ENCODE measurements around the gene LYPD4. TPM values are rescaled to one million over a fixed set of nuclear protein-coding genes. Genes with fewer than 3 reads are reported as not detected.

Gene LYPD4
- total RNA-seq, 1 experiment from 2014 or later, result not detected

GRCh38 chr19:41811036-41811435, 33.4 kb downstream of the LYPD4 start:
- Histone ChIP-seq H2AFZ (ENCODE audit: low read length) (no peak overlapping the region), H3K9ac (ENCODE audit: low read length) (no peak overlapping the region), H3F3A (ENCODE audit: low read length, unreplicated experiment) (no peaks in the 10 kb centered on the region), H3K27me3 (ENCODE audit: low read length) (no peaks in the 10 kb centered on the region), H3K9me3 (ENCODE audit: low read length) (no peaks in the 10 kb centered on the region), H3K4me3 (ENCODE audit: low read length) (no peak overlapping the region), H3K9me2 (replicated peaks; ENCODE audit: low read length) (no peaks in the 10 kb centered on the region), H3K27ac (ENCODE audit: low read length) (no peak overlapping the region), H4K20me1 (ENCODE audit: low read length) (no peaks in the 10 kb centered on the region), H3K4me2 (ENCODE audit: low read length) (no peak overlapping the region), H3K79me2 (ENCODE audit: low read length) (no peaks in the 10 kb centered on the region), H3K36me3 (ENCODE audit: low read depth, low read length) (no peaks in the 10 kb centered on the region), H3K4me1 (ENCODE audit: insufficient read depth, low read length) (no peaks in the 10 kb centered on the region)
- ChIA-PET POLR2A (ENCODE audit: unreplicated experiment) (no interaction called here), CTCF (no interaction called here)
- no TSS peak for BruUV-seq (replicated peaks)
- no peak for DNase-seq
- intact Hi-C loops (cut with micrococcal nuclease), result no loop called here
- no peak for TF ChIP-seq EZH2 (IDR thresholded peaks at IDR 0.05; ENCODE audit: low read length, unreplicated experiment)
- no peak for ATAC-seq

- H3K27ac ChIP-seq (ENCODE audit: low read length), result no peak overlapping the region
- no TSS peak for BruUV-seq (replicated peaks)
- H3K9me3 ChIP-seq (ENCODE audit: low read length), result no peaks in the 10 kb centered on the region
- no peaks in the 10 kb centered on the region for H3F3A ChIP-seq (ENCODE audit: low read length, unreplicated experiment)
- intact Hi-C loops (cut with micrococcal nuclease), result no loop called here
- H3K4me3 ChIP-seq (ENCODE audit: low read length), result no peak overlapping the region
- H3K36me3 ChIP-seq (ENCODE audit: low read depth, low read length), result no peaks in the 10 kb centered on the region
- H3K9ac ChIP-seq (ENCODE audit: low read length), result no peak overlapping the region
- no peak for TF ChIP-seq CTCF (conservative IDR thresholded peaks at IDR 0.05; ENCODE audit: low read depth, low read length)
- TF ChIP-seq EZH2 (IDR thresholded peaks at IDR 0.05; ENCODE audit: low read length, unreplicated experiment), result no peak
- TF ChIP-seq EZH2phosphoT487 (IDR thresholded peaks at IDR 0.05; ENCODE audit: borderline replicate concordance, low read length), result no peak
- no peaks in the 10 kb centered on the region for H3K9me2 ChIP-seq (replicated peaks; ENCODE audit: low read length)
- H3K79me2 ChIP-seq (ENCODE audit: low read length), result no peaks in the 10 kb centered on the region
- H4K20me1 ChIP-seq (ENCODE audit: low read length), result no peaks in the 10 kb centered on the region
- no peaks in the 10 kb centered on the region for H3K27me3 ChIP-seq (ENCODE audit: low read length)
- ATAC-seq (no peak), DNase-seq (no peak)
- POLR2A ChIA-PET (ENCODE audit: unreplicated experiment), result no interaction called here
- CTCF ChIA-PET, result no interaction called here
- H2AFZ ChIP-seq (ENCODE audit: low read length), result no peak overlapping the region
- no peak overlapping the region for H3K4me2 ChIP-seq (ENCODE audit: low read length)
- no peaks in the 10 kb centered on the region for H3K4me1 ChIP-seq (ENCODE audit: insufficient read depth, low read length)
Measured at GRCh38 chr19:41810301-41810700, 34.2 kb downstream of the LYPD4 start.

- ChIA-PET POLR2A (ENCODE audit: unreplicated experiment) (no interaction called here), CTCF (no interaction called here)
- no peak overlapping the region for H3K9ac ChIP-seq (ENCODE audit: low read length)
- TF ChIP-seq CTCF (conservative IDR thresholded peaks at IDR 0.05; ENCODE audit: low read depth, low read length) (no peak), EZH2 (IDR thresholded peaks at IDR 0.05; ENCODE audit: low read length, unreplicated experiment) (no peak), EZH2phosphoT487 (IDR thresholded peaks at IDR 0.05; ENCODE audit: borderline replicate concordance, low read length) (no peak)
- H3K27ac ChIP-seq (ENCODE audit: low read length), result no peak overlapping the region
- no peaks in the 10 kb centered on the region for H3F3A ChIP-seq (ENCODE audit: low read length, unreplicated experiment)
- H3K4me1 ChIP-seq (ENCODE audit: insufficient read depth, low read length), result no peaks in the 10 kb centered on the region
- no peaks in the 10 kb centered on the region for H3K9me2 ChIP-seq (replicated peaks; ENCODE audit: low read length)
- ATAC-seq (no peak), DNase-seq (no peak)
- H3K4me3 ChIP-seq (ENCODE audit: low read length), result no peak overlapping the region
- no peaks in the 10 kb centered on the region for H3K27me3 ChIP-seq (ENCODE audit: low read length)
- no peaks in the 10 kb centered on the region for H4K20me1 ChIP-seq (ENCODE audit: low read length)
- intact Hi-C loops (cut with micrococcal nuclease), result no loop called here
- H2AFZ ChIP-seq (ENCODE audit: low read length), result no peak overlapping the region
- no peak overlapping the region for H3K4me2 ChIP-seq (ENCODE audit: low read length)
- no peaks in the 10 kb centered on the region for H3K9me3 ChIP-seq (ENCODE audit: low read length)
- no peaks in the 10 kb centered on the region for H3K36me3 ChIP-seq (ENCODE audit: low read depth, low read length)
- no peaks in the 10 kb centered on the region for H3K79me2 ChIP-seq (ENCODE audit: low read length)
- BruUV-seq (replicated peaks), result no TSS peak
Measured at GRCh38 chr19:41808663-41809566, 35.6 kb downstream of the LYPD4 start.
